ENCODE measurements around the gene RTN4RL2.

Gene RTN4RL2

GRCh38 chr11:57501953-57502352 is 41.6 kb downstream of the RTN4RL2 start:
- no peak for TF ChIP-seq CTCF (IDR thresholded peaks at IDR 0.05; ENCODE audit: low read depth, low read length, missing control alignments)
- no peak overlapping the region for H3K4me3 ChIP-seq (ENCODE audit: low read depth, low read length)
- in situ Hi-C loops (cut with HindIII; ENCODE audit: low sequenced_read_pairs), result no loop called here
- no peak for DNase-seq (ENCODE audit: low read depth)

- DNase-seq (ENCODE audit: low read depth), result no peak
- TF ChIP-seq CTCF (IDR thresholded peaks at IDR 0.05; ENCODE audit: low read depth, low read length, missing control alignments), result no peak
- no peak overlapping the region for H3K4me3 ChIP-seq (ENCODE audit: low read depth, low read length)
- in situ Hi-C loops (cut with HindIII; ENCODE audit: low sequenced_read_pairs), result no loop called here
Measured at GRCh38 chr11:57502376-57502775, 42.0 kb downstream of the RTN4RL2 start.

GRCh38 chr11:57502870-57503269 is 42.5 kb downstream of the RTN4RL2 start:
- in situ Hi-C loops (cut with HindIII; ENCODE audit: low sequenced_read_pairs), result no loop called here
- H3K4me3 ChIP-seq (ENCODE audit: low read depth, low read length), result no peak overlapping the region
- no peak for TF ChIP-seq CTCF (IDR thresholded peaks at IDR 0.05; ENCODE audit: low read depth, low read length, missing control alignments)
- no peak for DNase-seq (ENCODE audit: low read depth)

- in situ Hi-C loops (cut with HindIII; ENCODE audit: low sequenced_read_pairs), result no loop called here
- DNase-seq (ENCODE audit: low read depth), result no peak
- H3K4me3 ChIP-seq (ENCODE audit: low read depth, low read length), result no peak overlapping the region
- no peak for TF ChIP-seq CTCF (IDR thresholded peaks at IDR 0.05; ENCODE audit: low read depth, low read length, missing control alignments)
Measured at GRCh38 chr11:57504511-57504910, 44.2 kb downstream of the RTN4RL2 start.

GRCh38 chr11:57506522-57506921 is 46.2 kb downstream of the RTN4RL2 start:
- no peak overlapping the region for H3K4me3 ChIP-seq (ENCODE audit: low read depth, low read length)
- in situ Hi-C loops (cut with HindIII; ENCODE audit: low sequenced_read_pairs), result no loop called here
- no peak for DNase-seq (ENCODE audit: low read depth)

GRCh38 chr11:57508341-57509170 is 48.2 kb downstream of the RTN4RL2 start:
- in situ Hi-C loops (cut with HindIII; ENCODE audit: low sequenced_read_pairs), result no loop called here
- H3K4me3 ChIP-seq (ENCODE audit: low read depth, low read length), result no peak overlapping the region
- TF ChIP-seq CTCF (IDR thresholded peaks at IDR 0.05; ENCODE audit: low read depth, low read length, missing control alignments), result no peak
- DNase-seq (ENCODE audit: low read depth), result no peak

More at GRCh38 chr11:57506522-57506921, 46.2 kb downstream of the RTN4RL2 start:
- TF ChIP-seq CTCF (IDR thresholded peaks at IDR 0.05; ENCODE audit: low read depth, low read length, missing control alignments), result no peak
